WTC11 (cell line): ENCODE data around the gene TMEM145.

Source experiments
- CTCF ChIP-seq: fragments of 200-600 bp; IDR thresholded peaks from 2 replicates; pipeline ENCODE4 v1.8.0; 2022; ENCODE audit warnings: antibody characterized with exemption
- ESRRA ChIP-seq: sonication (generic); formaldehyde crosslinking; IDR thresholded peaks from 2 replicates; pipeline ENCODE4 v1.8.1; 2022; ENCODE audit warnings: mild to moderate bottlenecking, missing genetic modification reagents, borderline replicate concordance
- ZNF121 ChIP-seq: sonication (generic); formaldehyde crosslinking; IDR thresholded peaks from 2 replicates; pipeline ENCODE4 v1.8.0; 2023; ENCODE audit warnings: missing genetic modification reagents
- TF ChIP-seq, protein P1 (sequence below): sonication (generic); formaldehyde crosslinking; IDR thresholded peaks from 2 replicates; pipeline ENCODE4 v1.8.0; 2022; ENCODE audit warnings: mild to moderate bottlenecking, missing genetic modification reagents

- TF ChIP-seq, protein P1, sequence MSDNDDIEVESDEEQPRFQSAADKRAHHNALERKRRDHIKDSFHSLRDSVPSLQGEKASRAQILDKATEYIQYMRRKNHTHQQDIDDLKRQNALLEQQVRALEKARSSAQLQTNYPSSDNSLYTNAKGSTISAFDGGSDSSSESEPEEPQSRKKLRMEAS (CRISPR knock-in tag), result no peak
- TF ChIP-seq ESRRA, result no peak
- TF ChIP-seq CTCF, result no peak
- TF ChIP-seq ZNF121 (CRISPR knock-in tag), result no peak
Observed at GRCh38 chr19:42348211-42348610, 35.1 kb downstream of the TMEM145 start.
